Activated CD4-positive, alpha-beta T cell treated with anti-CD3 and anti-CD28 coated beads for 48 hours (primary cell): Measurements from ENCODE around the gene ACAP2.

Source experiments
- DNase-seq: peaks from one replicate; pipeline ENCODE4 v3.0.0-alpha.2; 2020

ACAP2 gene

DNA sequence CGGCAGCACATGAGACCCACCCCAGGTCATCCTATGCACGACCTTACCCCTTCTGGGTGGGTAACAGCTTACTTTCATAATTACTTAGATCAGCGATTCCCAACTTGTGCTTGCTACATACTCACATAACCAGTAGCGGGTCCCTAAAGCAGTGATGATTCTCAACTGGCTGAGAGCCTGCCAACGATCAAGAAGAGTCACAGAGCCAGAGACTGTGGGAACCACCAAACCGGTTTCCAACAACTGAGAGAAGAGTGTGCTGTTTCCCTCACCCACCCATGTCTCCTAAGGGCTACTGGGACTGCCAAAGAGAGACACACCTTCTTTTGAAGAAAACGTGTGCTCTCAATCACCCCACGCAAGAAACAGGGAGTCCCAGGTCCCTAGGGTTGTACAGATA is 159.9 kb downstream of the ACAP2 start:
- DNase-seq: no peak

DNA sequence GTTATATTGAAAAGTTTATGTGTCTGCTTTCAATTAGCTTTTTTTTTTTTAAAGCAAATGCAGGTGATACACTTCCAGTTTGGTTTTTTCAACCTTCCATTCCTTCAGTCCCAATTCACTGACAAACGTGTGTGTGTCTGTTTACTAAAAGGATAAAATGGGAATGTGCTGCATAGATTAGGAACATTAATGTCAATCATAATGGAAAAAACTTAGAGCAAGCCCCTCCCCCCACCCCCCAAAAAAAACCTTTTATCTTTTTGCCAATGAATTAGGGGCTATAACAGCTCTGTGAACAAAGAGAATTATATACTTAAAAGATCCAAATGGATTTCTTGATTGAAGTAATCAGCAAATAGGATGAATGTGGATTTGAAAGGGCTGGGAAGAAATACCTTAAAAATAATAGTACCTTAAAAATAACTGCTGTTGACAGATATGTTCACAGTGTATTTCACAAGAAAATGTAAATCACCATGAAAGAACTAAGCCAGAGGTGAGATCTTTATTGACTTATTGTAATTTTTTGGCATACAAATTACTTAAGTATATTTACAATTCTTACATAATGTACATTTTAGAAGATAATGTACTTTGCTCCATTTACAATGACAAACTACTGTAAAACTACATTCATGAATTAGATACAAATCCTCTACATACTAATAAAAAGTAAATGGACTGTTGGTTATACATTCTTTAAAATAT is 168.4 kb downstream of the ACAP2 start:
- no peak for DNase-seq

DNA sequence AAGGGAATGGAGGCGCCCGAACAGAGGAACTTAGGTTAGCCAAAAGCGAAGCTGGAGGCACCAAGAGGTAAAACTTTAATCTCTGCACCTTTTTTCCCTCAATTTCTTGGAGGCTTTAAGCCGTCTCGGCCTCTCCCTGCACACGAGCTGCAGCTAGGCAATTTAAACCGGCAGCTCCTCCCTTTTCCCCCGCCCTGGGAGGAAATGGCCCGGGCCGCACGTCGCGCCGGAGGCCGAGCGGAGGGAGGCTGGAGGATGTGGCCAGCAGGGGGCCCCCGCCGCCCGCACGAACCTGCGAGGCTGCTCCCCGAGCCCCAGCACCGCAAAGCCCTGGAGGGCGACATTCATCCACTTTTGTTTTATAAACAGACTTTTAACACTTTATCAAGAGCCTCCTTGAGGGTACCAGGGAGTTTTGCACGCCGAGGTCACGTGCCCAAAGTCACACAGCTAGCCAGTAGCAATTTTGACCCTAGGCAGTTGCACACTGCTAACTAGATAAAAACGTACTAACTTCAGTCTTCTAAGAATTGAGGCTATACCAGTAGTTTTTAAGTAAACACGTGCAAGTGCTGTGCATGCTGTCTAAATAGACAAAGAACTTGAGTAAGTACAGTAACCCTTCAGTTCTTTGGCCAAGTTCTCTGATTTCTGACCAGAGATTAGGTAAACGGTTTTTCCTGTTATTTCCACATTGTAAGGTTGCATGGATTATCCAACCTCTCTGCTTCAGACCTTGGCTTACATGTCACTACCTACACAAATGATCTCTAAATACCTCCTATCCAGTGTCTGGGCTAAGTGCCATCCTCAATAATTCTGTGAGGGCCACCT is 171.2 kb downstream of the ACAP2 start:
- DNase-seq: peak; percentile 94

DNA sequence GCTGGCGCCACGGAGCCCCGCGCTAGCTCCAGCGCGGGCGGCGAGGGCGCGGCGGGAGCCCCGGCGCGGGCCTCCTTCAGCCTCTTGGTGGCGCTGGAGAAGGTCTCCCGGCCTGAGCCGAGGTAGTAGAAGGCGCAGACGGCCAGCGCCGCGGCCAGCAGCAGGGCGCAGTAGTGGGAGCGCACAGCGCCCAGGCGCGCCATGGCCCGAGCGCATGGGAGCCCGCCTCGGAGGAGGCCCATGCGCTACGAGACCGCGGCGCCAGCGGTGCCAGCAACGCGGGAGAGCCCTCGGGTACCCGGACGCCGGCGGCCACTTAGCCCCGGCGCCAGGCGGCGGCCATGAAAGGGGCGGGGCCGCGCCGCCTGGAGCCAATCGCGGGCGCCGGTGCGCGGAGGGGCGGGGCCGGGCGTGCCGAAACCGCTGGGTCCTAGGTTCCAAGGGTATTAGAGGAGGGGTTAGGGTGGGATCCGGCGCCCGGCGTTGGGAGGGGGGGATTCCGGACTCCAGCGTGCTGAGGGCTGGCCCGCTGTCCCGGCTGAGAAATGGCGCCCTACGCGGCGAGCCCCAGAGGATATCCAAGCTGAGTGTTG is 171.9 kb downstream of the ACAP2 start, which contains the start of gene XXYLT1:
XXYLT1 (minus strand) TSS at position 343 of the 593 bp plus-strand sequence; CDS start at position 242, 101 bp downstream.
- peak; percentile 93 for DNase-seq

DNA sequence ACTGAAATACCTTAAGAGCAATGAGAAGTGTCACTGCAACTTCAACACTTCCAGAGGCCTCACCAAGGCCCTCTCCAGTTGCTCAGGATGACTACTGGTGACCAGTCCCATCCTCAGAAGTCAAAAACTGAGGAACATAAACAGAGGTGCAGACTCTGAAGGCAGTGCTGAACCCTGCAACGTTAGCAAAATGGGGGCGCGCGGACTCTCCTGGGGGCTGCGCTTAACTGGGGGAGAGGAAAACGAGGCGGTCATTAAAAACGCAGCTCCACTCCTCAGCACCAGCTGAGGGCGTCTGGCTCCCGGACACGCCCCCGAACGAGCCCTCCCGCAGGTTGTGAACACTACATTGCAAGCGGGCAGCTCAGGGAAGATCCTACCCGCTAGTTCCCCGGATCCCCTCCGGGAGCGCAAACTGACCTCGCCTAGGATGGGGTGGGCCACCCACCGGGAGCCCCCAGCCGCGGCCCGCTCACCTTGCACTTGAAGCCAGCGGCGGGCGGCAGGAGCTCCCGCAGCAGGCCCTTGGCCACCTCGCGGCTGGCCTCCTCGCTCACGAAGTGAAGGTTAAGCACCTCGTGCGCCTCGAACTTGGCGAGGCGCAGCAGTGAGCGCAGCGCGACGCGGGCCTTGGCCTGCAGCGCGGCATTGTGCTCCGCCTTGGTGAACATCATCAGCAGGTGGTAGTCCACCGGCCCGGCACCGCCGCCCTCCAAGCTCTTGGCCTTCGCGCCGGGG is 172.6 kb downstream of the ACAP2 start:
- peak; percentile 60 for DNase-seq

DNA sequence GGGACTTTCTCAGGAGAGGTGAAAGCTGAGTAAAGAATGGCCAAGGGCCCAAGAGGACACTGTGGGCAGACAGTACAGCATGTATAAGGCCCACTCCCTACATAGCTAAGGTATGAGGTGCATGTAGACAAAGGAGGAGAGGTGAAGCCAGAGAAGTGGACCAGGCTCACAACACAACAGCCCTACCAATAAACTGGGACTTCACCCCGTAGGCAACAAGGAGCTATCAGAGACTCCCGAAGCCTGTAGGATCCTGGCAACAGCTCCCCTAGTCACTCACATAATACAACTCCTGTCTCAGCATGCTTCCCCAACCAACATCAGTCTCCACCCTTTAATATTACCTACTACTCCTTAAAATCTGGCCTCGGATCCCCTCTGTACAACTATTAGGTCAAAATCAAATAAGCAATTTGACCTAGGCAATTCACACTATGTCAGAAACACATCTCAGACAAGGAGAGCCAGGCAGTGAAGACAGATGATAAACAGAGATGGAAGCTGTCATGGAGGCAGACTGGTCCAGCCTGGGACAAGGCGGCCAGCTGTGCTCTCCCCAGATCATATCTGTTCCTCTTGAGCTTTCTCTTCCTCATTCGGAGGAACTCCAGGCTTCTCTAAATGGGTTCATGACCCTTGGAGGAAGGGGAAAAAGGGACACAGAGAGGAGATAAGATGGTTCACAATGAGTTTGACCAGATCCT is 173.3 kb downstream of the ACAP2 start:
- no peak for DNase-seq

DNA sequence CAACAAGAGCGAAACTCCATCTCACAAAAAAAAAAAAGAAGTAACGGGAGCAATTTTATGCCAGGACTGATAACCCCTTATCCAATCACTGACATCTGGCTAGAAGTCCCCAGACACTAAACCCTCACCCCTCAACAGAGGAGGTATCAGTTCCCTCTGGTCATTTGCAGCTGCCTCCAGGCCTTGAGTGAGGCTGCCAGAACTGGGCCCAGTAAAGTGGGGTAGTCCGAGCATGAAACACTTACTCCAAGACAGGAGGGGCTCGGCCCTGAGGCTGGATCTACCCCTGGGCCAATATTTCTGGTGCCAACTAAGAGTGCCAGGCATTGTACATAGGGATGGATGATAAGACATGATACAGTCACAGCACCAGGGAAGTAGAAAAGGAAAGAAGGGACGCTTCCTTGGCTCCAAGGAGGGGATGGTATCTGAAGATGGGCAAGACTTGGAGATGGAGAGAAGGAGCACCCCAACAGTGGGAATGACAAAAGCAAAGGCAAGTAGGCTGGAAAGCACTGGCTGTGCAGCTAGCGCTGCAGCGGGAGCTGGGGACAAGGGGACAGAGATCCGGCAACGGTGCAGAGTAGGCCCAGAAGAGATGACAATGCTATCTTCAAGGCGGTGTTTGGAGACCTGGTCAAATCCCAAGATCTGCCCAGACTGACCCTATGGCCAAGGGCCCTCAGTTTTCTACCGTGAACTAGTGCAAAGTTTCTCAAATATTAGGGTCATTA is 174.1 kb downstream of the ACAP2 start:
- no peak for DNase-seq

DNA sequence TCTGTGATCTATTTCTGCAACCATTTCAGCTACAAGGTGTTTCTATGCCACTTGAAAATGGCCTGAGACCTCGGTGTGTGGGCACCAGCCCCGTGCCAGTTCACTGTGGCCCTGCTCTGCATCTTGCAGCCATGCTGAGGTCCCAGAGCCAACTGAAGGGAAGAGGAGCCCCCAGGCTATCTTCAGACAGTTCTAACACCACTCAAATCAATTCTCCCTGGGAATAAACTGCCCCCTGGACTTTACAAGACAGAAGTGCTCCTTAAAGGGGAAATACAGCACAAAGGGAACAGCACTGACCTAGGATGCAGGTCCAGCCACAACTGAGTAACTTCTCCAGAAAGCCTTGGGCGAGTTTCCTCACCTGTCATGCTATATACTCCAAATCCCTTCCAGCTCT is 175.7 kb downstream of the ACAP2 start:
- DNase-seq: no peak

DNA sequence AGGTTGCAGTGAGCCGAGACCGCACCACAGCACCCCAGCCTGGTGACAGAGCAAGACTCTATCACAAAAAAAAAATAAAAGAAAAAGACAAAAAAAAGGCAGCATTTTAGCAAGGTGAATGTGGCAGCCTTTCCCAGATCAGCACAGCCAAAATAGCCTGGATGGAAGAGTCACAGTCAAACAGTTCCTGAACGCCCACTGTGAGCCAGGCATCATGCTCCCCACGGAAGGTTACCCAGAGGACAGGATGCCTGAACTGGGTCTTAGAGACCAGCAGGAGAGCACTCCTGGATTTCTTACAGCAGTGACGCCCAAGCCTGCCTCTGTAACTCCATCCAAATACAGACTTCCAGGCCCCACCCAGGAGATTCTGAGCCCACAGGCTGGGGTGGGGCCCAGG is 176.4 kb downstream of the ACAP2 start:
- no peak for DNase-seq

DNA sequence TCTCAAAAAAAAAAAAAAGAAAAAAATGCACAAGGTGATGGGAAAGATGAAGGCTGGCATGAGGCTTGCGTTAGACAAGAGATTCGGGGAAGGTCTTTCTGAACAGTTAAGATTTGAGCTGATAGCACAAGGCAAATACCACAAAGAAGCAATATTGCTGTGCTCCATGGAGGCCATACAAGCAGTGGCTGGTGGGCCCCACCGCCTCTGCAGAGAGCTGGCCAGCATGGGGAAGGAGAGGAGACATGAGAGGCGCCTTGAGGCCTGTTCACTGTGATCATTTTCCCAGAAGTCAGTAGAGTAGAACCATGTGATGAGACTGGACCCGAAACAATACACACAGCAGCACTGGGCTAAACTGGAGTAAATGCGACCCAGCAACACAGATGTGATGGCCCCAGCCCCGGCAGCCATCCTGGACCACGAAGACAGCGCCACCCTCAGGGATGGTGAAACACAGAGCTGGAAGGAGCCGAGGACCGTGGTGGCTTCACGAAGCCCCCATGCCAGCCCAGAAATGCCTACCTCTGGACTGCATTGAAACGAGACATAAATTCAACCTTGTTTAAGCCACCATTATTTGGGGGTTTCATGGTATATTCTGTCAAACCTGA is 177.3 kb downstream of the ACAP2 start:
- no peak for DNase-seq

DNA sequence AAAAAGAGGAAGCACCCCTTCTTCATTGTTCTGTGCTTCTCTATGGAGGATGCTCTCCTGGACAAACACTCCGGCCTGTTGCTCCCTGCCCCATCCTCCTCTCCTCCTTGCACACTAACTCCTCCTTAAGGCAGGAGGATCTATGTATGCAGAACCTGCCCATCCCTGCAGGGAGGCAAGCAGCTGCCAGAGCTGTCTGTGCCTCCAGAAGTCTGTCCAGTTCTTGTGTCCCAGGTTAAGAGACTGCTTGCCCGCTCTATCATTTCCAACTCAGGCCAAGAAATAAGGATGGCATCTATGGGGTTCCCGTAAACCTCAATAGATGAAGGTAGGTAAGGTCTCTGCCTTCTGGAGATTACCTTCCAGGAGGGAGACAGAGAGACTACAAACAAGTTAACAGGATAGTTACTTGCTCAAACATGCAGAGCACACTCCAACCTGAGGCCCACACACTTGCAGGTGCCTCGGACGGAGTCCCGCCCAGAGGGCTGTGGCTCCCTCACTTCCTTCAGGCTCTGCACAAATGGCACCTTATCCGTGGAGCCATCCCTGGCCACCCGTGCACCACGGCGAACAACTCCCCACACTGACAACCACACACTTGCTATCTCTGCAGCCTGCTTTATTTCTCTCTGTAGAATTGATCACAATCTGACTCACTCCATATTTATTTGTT is 178.8 kb downstream of the ACAP2 start:
- no peak for DNase-seq

DNA sequence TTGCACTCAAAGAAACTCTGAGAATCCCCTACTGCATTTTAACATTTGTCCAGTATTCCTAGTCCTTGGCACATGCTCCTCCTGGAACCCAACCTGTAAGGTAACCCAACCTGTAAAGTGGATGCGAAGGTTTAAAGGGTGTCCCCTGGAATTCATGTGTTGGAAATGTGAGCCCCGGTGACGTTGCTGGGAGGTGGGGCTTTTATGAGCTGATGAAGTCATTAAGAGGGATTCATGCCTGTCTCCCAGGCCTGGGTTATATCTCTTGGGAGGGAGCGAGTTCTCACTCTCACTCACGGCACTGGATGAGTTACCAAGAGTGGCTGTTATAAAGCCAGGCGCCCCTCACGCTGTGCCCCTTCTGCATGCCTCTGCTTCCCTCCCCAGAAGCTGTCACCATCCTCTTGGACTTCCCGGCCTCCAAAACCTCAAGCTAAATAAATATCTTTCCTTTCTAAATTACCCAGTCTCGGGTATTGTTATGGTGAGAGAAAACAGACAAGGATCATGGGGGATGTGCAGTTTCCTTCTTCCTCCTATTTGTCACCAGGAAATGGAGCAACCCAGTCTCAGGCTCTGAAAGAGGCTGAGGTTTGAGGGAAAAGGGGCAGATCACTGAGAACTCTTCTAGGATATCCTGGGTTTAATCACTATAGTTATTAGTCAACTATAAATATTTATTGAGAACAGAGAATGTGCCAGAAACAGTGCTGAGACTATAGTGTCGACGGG is 179.5 kb downstream of the ACAP2 start:
- DNase-seq: no peak

DNA sequence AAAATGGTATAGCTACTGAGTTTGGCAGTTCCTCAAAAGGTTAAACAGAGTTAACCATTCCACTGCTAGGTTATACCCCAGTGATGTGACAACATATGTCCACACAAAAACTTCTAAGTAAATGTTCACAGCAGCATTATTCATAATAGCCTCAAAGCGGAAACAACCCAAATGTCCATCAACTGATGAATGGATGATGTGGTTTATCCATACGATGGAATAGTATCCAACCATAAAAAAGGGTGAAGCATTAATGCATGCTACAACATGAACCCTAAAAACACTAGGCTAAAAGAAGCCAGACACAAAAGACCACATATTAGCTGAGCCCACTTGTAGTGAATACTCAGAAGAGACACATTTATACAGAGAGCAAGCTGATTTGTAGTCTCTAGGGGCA is 180.9 kb downstream of the ACAP2 start:
- no peak for DNase-seq

DNA sequence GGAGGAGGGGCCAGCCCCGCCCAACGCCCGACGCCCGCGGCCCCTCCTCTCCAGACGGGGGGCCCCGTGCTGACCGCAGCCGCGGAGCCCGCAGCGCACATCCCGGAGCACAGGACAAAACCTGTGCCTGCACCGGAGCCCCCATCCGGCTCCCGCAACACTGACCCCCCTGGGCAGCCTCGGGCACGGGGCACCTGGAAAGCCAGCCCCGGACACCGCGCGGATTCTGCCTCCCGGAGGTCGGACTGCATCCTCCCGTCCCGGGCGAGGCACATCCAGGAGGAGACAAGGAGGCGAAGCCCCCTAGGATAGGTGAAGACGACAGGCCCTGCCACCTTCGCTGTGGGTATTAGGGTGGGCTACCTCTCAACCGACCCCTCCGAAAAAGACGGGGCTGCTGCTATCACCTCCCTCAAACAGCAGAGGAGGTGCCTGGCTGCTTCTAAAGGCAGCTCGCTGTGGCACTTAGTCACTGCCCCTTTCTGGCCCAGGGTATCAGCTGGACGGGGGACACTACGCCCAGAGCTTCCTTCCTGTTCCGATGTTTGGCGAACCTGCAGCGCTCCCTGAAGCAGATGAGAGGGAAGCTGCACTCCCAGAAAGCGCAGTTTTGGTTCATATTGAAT is 182.4 kb downstream of the ACAP2 start:
- DNase-seq: peak; percentile 25

DNA sequence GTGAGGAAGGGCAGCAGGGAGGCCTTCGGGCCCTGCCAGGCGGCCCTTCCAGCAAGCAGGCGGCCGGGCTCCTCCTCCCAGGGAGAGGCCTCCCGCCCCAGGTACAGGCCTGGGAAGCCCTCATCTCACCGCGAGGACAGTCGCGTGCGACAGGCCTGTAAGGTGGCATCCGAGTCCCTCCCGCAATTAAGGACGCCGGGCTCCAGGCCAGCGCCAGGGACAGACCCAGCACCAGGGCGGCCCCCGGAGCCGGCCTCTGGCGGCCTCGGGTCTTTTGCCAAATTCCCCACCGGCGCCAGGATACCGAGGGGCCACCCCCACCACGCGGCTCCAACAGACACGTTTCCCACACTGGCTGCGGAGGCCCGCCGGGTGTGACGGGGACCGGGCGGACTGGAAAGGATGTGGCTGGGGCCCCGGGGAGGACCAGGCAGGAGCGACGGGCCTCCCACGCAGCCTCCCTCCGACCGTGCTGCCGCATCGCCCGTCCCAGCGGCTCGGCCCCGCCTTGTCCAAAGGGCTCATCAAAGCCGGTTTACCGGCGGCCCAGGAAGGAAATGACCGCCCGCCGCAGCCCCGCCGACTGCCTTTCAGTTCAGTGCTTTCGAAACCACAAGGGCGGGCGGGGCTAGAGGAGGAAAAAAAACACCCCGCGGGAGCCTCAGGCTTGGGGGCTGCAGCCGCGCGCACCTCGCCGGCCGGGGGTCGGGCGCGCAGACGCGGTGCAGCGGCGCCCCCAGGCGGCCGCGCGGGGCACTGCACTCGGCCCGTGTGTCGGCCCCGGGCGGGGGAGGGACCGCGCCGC is 183.1 kb downstream of the ACAP2 start:
- DNase-seq: peak; percentile 87

DNA sequence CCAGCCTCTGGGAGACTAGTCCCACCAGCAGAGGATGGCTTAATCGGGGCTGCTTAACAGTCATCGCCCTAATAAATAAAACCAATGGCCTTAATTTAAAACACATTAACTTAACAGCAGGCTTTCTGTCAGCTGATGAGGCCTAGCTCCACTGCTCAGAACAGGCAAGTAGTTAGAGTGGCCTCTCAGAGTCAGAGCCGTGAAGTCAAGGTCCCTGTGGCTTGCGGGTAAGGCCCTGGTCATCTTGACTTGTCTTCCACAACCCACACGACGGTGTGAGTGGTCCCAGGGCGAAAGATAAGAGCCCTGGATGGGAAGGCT is 183.7 kb downstream of the ACAP2 start:
- DNase-seq: no peak

DNA sequence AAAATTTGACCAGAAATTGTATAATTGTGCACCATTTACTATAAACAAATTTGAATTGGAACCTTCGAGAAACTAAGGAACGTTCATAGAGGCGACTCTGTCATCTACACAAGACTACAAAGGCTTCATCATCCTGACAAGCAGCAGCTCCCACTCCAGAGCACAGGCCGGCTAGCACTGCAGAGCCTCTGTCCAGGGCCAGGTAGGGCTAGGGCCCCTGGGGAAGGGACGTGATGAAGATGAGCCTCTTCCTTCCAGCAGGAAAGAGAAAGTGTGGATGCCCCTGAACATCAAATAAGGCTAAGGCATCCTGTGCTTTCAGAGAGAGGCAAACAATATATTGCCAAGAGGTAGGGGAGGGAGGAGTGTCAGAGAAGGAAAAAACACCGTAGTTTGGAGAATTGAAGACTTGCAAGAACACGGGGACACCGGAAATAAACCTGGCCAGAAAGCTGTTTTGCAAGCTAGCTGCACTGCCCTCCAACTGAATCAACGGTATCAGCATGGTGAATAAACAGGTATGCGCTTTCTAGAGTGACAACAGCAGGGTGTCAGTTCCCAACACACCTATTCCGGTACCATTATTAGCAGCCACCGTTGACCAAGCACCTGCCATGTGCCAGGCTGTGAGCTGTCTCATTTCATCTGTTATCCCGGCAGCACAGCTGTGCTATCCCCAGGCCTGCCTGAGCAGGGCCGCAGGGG is 184.2 kb downstream of the ACAP2 start:
- no peak for DNase-seq
